Erythroblast (primary cell): ENCODE data around the gene TUBGCP4.

Experiments
- GATA1 ChIP-seq: IDR thresholded peaks from 2 replicates; pipeline ENCODE4 v1.6.1; 2011; ENCODE audit warnings: low read depth, mild to moderate bottlenecking, control low read depth, low read length, moderate library complexity
- POLR2A ChIP-seq: IDR thresholded peaks from 2 replicates; pipeline ENCODE4 v1.6.1; 2011; ENCODE audit warnings: mild to moderate bottlenecking, low read length

- TF ChIP-seq POLR2A (no peak), GATA1 (no peak)
Measured at GRCh38 chr15:43414196-43414595, 43.3 kb downstream of the TUBGCP4 start.
